K562 (cell line): ENCODE measurements around the gene KIF25. TPM values are rescaled to one million over a fixed set of nuclear protein-coding genes. Genes with fewer than 3 reads are reported as not detected.

Experiments used
- ATAC-seq: fragments of 200-7000 bp; cut with Tn5 transposase; 3 replicates; pipeline ENCODE4 v1.9.1; 2020; ENCODE audit warnings: moderate library complexity
- BruUV-seq: library from RNA; stranded (reverse); fragments of 400-500 nt; replicated peaks from 2 replicates; lab custom pipeline; 2021; lab: Mats Ljungman, UMichigan
- CTCF ChIA-PET: fragments of 300-600 bp; formaldehyde crosslinking; extraction: SDS; loops from one replicate; lab custom pipeline; 2021; ENCODE audit warnings: low intra/inter-chr PET ratio; lab: Yijun Ruan, JAX
- POLR2A ChIA-PET: fragments of 300-600, 350-650 bp; sonication (Branson Sonifier 250); formaldehyde crosslinking; extraction: SDS; loops from one replicate; lab custom pipeline; 2021; ENCODE audit warnings: antibody characterized with exemption, inconsistent platforms; lab: Yijun Ruan, JAX
- DNase-seq, 4 experiments: peaks; one replicate each; pipeline versions ENCODE4 v3.0.0 to v3.0.0-alpha.2; 2011 to 2018; ENCODE audit warnings: low spot score in 3 of 4, mixed read lengths in 3 of 4; ENCODE audit errors: extremely low read depth in 1 of 4
- FAIRE-seq: peaks from 2 replicates; lab custom pipeline; 2011; peaks lifted over from hg19 to GRCh38; lab: Jason Lieb, UNC
- H2AFZ ChIP-seq: 2 replicates; pipeline ENCODE4 v1.6.0; 2011; ENCODE audit warnings: low read depth, low read length, control low read depth, inconsistent platforms
- H3K27ac ChIP-seq: fragments of 200-600 bp; 3 replicates; pipeline ENCODE4 v1.8.0; 2011; ENCODE audit warnings: low read depth, mild to moderate bottlenecking, control low read depth, inconsistent platforms, low read length, moderate library complexity, mixed read lengths; ENCODE audit errors: extremely low read depth
- H3K27me3 ChIP-seq, 2 experiments: fragments of 300-600 bp in 1 of 2; 2 replicates in 1 of 2; 3 replicates in 1 of 2; pipeline versions ENCODE4 v1.6.0 to v1.8.0; 2011; ENCODE audit warnings: inconsistent platforms in 2 of 2, low read length in 2 of 2, mild to moderate bottlenecking in 1 of 2, mixed read lengths in 1 of 2, moderate library complexity in 1 of 2; ENCODE audit not compliant: control insufficient read depth in 2 of 2, insufficient read depth in 2 of 2
- H3K36me3 ChIP-seq: fragments of 300-600 bp; 3 replicates; pipeline ENCODE4 v1.8.0; 2011; ENCODE audit warnings: mild to moderate bottlenecking, low read length, inconsistent platforms; ENCODE audit not compliant: control insufficient read depth, insufficient read depth
- H3K4me1 ChIP-seq, 2 experiments: fragments of 200-600 bp in 1 of 2; replicated peaks in 1 of 2; 2 replicates in 1 of 2; 3 replicates in 1 of 2; pipeline versions ENCODE4 v1.5.1 to v1.8.0; 2011; ENCODE audit warnings: inconsistent platforms in 2 of 2, low read length in 2 of 2, mild to moderate bottlenecking in 1 of 2, mixed read lengths in 1 of 2, moderate library complexity in 1 of 2; ENCODE audit not compliant: control insufficient read depth in 2 of 2, insufficient read depth in 2 of 2
- H3K4me2 ChIP-seq: 2 replicates; pipeline ENCODE4 v1.6.1; 2011; ENCODE audit warnings: low read length, control low read depth, inconsistent platforms, mixed read lengths; ENCODE audit not compliant: insufficient read depth
- H3K4me3 ChIP-seq: fragments of 200-600 bp; sonication (generic), shearing (Covaris generic); 2 replicates; pipeline ENCODE4 v1.5.1; 2016; ENCODE audit warnings: control low read depth, inconsistent platforms
- H3K79me2 ChIP-seq: fragments of 200-600 bp; 3 replicates; pipeline ENCODE4 v1.8.0; 2011; ENCODE audit warnings: low read length, inconsistent platforms; ENCODE audit not compliant: control insufficient read depth, insufficient read depth
- H3K9ac ChIP-seq, 2 experiments: 2 replicates each; pipeline versions ENCODE4 v1.6.0 to v1.6.1; 2011; ENCODE audit warnings: low read depth in 2 of 2, low read length in 2 of 2, control low read depth in 1 of 2, inconsistent platforms in 1 of 2, mild to moderate bottlenecking in 1 of 2, mixed read lengths in 1 of 2; ENCODE audit not compliant: insufficient read depth in 1 of 2
- H3K9me1 ChIP-seq: one replicate; pipeline ENCODE4 v1.6.0; 2011; ENCODE audit warnings: inconsistent platforms, mild to moderate bottlenecking, low read length, moderate library complexity; ENCODE audit not compliant: control insufficient read depth, insufficient read depth
- H3K9me3 ChIP-seq: replicated peaks from 2 replicates; pipeline ENCODE4 v1.5.1; 2011; ENCODE audit warnings: low read depth, low read length, inconsistent platforms; ENCODE audit not compliant: control insufficient read depth, insufficient read depth
- H4K20me1 ChIP-seq: replicated peaks from 2 replicates; pipeline ENCODE4 v1.6.1; 2011; ENCODE audit warnings: low read length, inconsistent platforms, mixed read lengths; ENCODE audit not compliant: control insufficient read depth, insufficient read depth
- CBX5 ChIP-seq: IDR thresholded peaks from 2 replicates; pipeline ENCODE4 v1.6.1; 2014; ENCODE audit warnings: low read depth, borderline replicate concordance
- ELF4 ChIP-seq: fragments of 450-650 bp; formaldehyde crosslinking; IDR thresholded peaks from 2 replicates; pipeline ENCODE4 v1.4.0; 2022; ENCODE audit warnings: missing genetic modification characterization
- HLTF ChIP-seq: fragments of 450-650 bp; IDR thresholded peaks from 2 replicates; pipeline ENCODE4 v1.6.1; 2016
- NR2F6 ChIP-seq: fragments of 450-650 bp; formaldehyde crosslinking; IDR thresholded peaks from 2 replicates; pipeline ENCODE4 v1.4.0; 2020; ENCODE audit warnings: mild to moderate bottlenecking
- POLR3A ChIP-seq: IDR thresholded peaks from 2 replicates; pipeline ENCODE4 v1.6.1; 2011; ENCODE audit warnings: borderline replicate concordance, mild to moderate bottlenecking, moderate library complexity; ENCODE audit not compliant: insufficient read length, insufficient read depth; ENCODE audit errors: extremely low read depth
- PTRF ChIP-seq: fragments of 450-650 bp; IDR thresholded peaks from 2 replicates; pipeline ENCODE4 v1.6.1; 2016; ENCODE audit warnings: mild to moderate bottlenecking, missing genetic modification characterization, missing compliant biosample characterization
- RUNX1 ChIP-seq: sonication (generic); IDR thresholded peaks from 2 replicates; pipeline ENCODE4 v1.6.1; 2016; ENCODE audit warnings: antibody characterized with exemption, low read depth
- SMC3 ChIP-seq: conservative IDR thresholded peaks from 2 replicates; pipeline ENCODE4 v1.6.1; 2011; ENCODE audit warnings: low read depth, low read length, improper control_type of control experiment; ENCODE audit not compliant: insufficient read depth
- SPI1 ChIP-seq: IDR thresholded peaks from 2 replicates; pipeline ENCODE4 v1.6.1; 2011; ENCODE audit warnings: low read depth, low read length, control low read depth, borderline replicate concordance
- ZBTB7A ChIP-seq: IDR thresholded peaks from 2 replicates; pipeline ENCODE4 v1.6.1; 2011; ENCODE audit warnings: low read depth, mild to moderate bottlenecking, low read length, moderate library complexity, borderline replicate concordance; ENCODE audit not compliant: control insufficient read depth
- ZNF140 ChIP-seq: fragments of 250-450 bp; sonication (Bioruptor Pico); IDR thresholded peaks from 2 replicates; pipeline ENCODE4 v1.8.0; 2021; ENCODE audit warnings: moderate library complexity, mild to moderate bottlenecking, inconsistent platforms
- ZNF584 ChIP-seq: fragments of 200-800 bp; sonication (Bioruptor generic); IDR thresholded peaks from 2 replicates; pipeline ENCODE4 v1.6.1; 2016; ENCODE audit warnings: low read depth, mild to moderate bottlenecking, missing genetic modification characterization, missing compliant biosample characterization
- WGBS: fragments of 100-300 bp; shearing (Covaris generic); methylation state at CpG from one replicate; pipeline ENCODE4 v1.1.6; 2016; ENCODE audit warnings: low coverage, mixed read lengths; ENCODE audit not compliant: insufficient coverage; ENCODE audit errors: missing lambda C conversion rate; 5-methylcytosine and 5-hydroxymethylcytosine counted together
- in situ Hi-C: fragments of 300-500 bp; cut with MboI; formaldehyde crosslinking; loops from 4 replicates; pipeline ENCODE4 v1.15.0; 2018; ENCODE audit warnings: inconsistent platforms, mixed read lengths
- intact Hi-C: fragments of 100-400 bp; cut with micrococcal nuclease; formaldehyde crosslinking; loops from 2 replicates; pipeline ENCODE4 v1.14.2; 2022
- polyA plus RNA-seq, 8 experiments: library from polyadenylated mRNA; depleted of rRNA in 4 of 8; stranded (reverse) in 5 of 8; unstranded in 3 of 8; fragments of >200 nt; fragmentation: Nextera tagmentation in 2 of 8; fragmentation: Illumina TruSeq in 1 of 8; extraction: Ambion mirVana in 2 of 8; extraction: Trizol in 1 of 8; gene quantifications; 2 replicates each; pipeline versions ENCODE4 v1.2.1 to v1.2.3, GENCODE V29; 2011 to 2014; ENCODE audit warnings: inconsistent platforms in 1 of 8, missing spikeins in 1 of 8
- total RNA-seq, 7 experiments: library from RNA; depleted of rRNA in 6 of 7; stranded (reverse); fragments of >200 nt in 6 of 7; fragmentation: Illumina TruSeq in 2 of 7; extraction: Trizol in 2 of 7; gene quantifications; 2 replicates each; pipeline versions ENCODE4 v1.2.1 to v1.2.3, GENCODE V29; 2011 to 2021; ENCODE audit warnings: low replicate concordance in 1 of 7

The KIF25 gene
- total and polyA plus RNA-seq, 9 of the 15 experiments (the other 6 are each of a cell fraction or from before 2014, with no cell fraction given) = 0.04 to 0.49 (median 0.23) TPM; not detected in 5

DNA sequence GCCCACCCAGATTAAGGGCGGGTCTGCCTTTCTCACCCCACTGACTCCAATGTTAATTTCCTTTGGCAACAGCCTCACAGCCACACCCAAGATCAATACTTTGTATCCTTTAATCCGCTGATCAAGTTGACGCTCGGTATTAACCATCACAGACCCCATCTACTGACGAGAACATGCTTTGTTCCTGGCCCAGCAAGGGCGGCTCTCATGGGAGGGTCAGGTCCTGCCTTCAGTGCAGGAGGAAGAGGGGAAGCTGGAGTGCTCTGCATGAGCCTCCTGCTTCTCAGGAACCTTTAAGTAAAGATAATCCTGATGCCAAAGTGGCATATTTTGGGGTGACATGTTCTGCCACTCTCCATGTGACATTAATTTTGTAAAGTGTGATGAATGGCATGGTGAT is 8.3 kb downstream of the KIF25 start:
- Histone ChIP-seq H3K4me1 (no peaks in the 10 kb centered on the region), H3K36me3 (no peaks in the 10 kb centered on the region), H3K9ac (no peak overlapping the region), H3K27ac (no peak overlapping the region), H3K4me2 (no peak overlapping the region), H4K20me1 (no peaks in the 10 kb centered on the region; the same call in 1 of the 2 replicates), H3K9me3 (no peaks in the 10 kb centered on the region; the same call in 1 of the 2 replicates), H2AFZ (no peak overlapping the region), H3K4me3 (no peak overlapping the region), H3K79me2 (no peaks in the 10 kb centered on the region), H3K9me1 (no peaks in the 10 kb centered on the region), H3K27me3 (peaks cover 10 to 47% of the 10 kb centered on the region in 2 experiments; a peak in 4 of 5 replicates)
- in situ Hi-C loops = no loop called here
- no peak for DNase-seq
- 0% methylated on average over 6 of the region's 6 CpGs for WGBS
- ChIA-PET POLR2A (no interaction called here), CTCF (no interaction called here)
- ATAC-seq = no peak
- intact Hi-C loops = no loop called here
- no TSS peak for BruUV-seq
- TF ChIP-seq ZNF140 (no peak), SPI1 (no peak), ZNF584 (no peak), CBX5 (no peak), POLR3A (no peak), ELF4 (CRISPR knock-in tag) (no peak), RUNX1 (no peak), ZBTB7A (no peak), SMC3 (no peak), HLTF (no peak), PTRF (tag) (no peak), NR2F6 (no peak)
- FAIRE-seq = no peak
